Measurements from ENCODE around the gene MEIOB.

Gene MEIOB

DNA sequence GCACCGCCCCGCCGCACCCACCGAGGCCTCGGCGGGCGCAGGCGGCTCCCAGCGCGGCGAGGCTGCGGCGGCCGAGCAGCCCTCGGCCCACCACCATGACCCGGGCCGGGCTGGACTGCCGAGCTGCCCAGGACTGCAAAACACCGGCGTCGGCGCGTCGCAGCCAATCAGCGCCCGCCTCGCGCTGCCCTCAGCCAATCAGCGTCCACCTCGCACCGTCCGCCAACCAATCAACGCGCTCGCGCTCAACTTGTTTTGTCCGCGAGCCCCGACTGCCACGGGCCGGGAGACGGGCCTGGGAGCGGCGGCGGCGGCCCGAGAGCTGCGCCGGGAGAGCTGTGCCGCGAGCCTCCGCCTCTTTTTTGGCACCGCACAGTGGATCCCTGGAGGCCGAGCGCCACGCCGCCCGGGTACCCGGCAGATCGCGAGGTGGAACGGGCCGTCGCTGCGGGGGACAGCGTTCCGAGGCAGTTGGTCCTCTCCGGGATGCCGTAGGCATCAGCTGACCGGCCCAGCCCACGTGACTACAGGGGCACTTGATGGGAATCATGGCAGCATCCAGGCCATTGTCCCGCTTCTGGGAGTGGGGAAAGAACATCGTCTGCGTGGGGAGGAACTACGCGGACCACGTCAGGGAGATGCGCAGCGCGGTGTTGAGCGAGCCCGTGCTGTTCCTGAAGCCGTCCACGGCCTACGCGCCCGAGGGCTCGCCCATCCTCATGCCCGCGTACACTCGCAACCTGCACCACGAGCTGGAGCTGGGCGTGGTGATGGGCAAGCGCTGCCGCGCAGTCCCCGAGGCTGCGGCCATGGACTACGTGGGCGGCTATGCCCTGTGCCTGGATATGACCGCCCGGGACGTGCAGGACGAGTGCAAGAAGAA lies 45.0 kb downstream of the MEIOB start, which contains the start of the genes FAHD1 and HAGH:
Gene FAHD1 (plus strand): TSS at position 516 of the 883 bp plus-strand sequence. CDS start 33 bp downstream, at position 549.
Gene HAGH (minus strand): TSS at position 135 of the 883 bp plus-strand sequence. CDS start 38 bp downstream, at position 97.
- H3K9me3 ChIP-seq (ENCODE audit: control insufficient read depth, insufficient read depth, low read depth, low read length) = no peaks in the 10 kb centered on the region
- peak within 1 kb of the TSS; percentile 97 for H3K4me3 ChIP-seq (ENCODE audit: low read depth, low read length)
- H3K27ac ChIP-seq (ENCODE audit: extremely low read depth, low read depth, low read length) = peak within 1 kb of the TSS; percentile 78; the same call in 1 of the 2 replicates
- ChIA-PET CTCF (interaction anchor here (0.5 to 1.0 kb wide), 4 partner anchors 12 to 1618 kb away, joined by 3 to 7 read pairs (median 3); no protein-coding TSS in a partner anchor), POLR2A (interaction anchor here (0.8 to 1.9 kb wide), 8 partner anchors 13 to 328 kb away, joined by 3 to 12 read pairs (median 4); partner anchors contain the start of genes NUBP2, RPS2, SPSB3 and TBL3)
- no peaks in the 10 kb centered on the region for H3K4me1 ChIP-seq (ENCODE audit: control insufficient read depth, insufficient read depth, low read length)
- H3K36me3 ChIP-seq (ENCODE audit: control insufficient read depth in 2 of 2, insufficient read depth in 1 of 2, low read length in 2 of 2) = peaks cover 0 to 26% of the 10 kb centered on the region in 2 experiments; a peak in 2 of 3 replicates
- TF ChIP-seq ZBTB7A (tag by site-specific recombination; IDR thresholded peaks at IDR 0.05; ENCODE audit: low read depth) (0 out of 2 replicates have a peak, but pooled peaks have one; percentile 83), ZEB2 (tag by site-specific recombination; IDR thresholded peaks at IDR 0.05) (peak; percentile 100), KLF1 (tag by site-specific recombination; IDR thresholded peaks at IDR 0.05) (peak; percentile 82), ZBTB8A (tag by site-specific recombination; IDR thresholded peaks at IDR 0.05) (peak; percentile 82), ZNF302 (tag by site-specific recombination; IDR thresholded peaks at IDR 0.05; ENCODE audit: low read depth) (no peak), ZBTB20 (tag by site-specific recombination; IDR thresholded peaks at IDR 0.05) (peak; percentile 96), ZNF514 (tag by site-specific recombination; IDR thresholded peaks at IDR 0.05) (no peak), SCRT1 (tag by site-specific recombination; IDR thresholded peaks at IDR 0.05; ENCODE audit: borderline replicate concordance) (peak; percentile 54; the same call in 1 of the 2 replicates), ZNF768 (tag by site-specific recombination; IDR thresholded peaks at IDR 0.05) (no peak; the same call in 1 of the 2 replicates), ZNF76 (tag by site-specific recombination; IDR thresholded peaks at IDR 0.05; ENCODE audit: borderline replicate concordance, low read depth) (peak; percentile 88), ZNF660 (tag by site-specific recombination; IDR thresholded peaks at IDR 0.05) (peak; percentile 90), ZNF354C (tag by site-specific recombination; IDR thresholded peaks at IDR 0.05; ENCODE audit: borderline replicate concordance, low read depth) (0 out of 2 replicates have a peak, but pooled peaks have one; percentile 38), ZNF623 (tag by site-specific recombination; IDR thresholded peaks at IDR 0.05) (peak; percentile 39; the same call in 1 of the 2 replicates), ZNF416 (tag by site-specific recombination; IDR thresholded peaks at IDR 0.05) (no peak), ZSCAN30 (tag by site-specific recombination; IDR thresholded peaks at IDR 0.05) (peak; percentile 69), ZNF571 (tag by site-specific recombination; IDR thresholded peaks at IDR 0.05) (no peak), ZNF335 (tag by site-specific recombination; conservative IDR thresholded peaks at IDR 0.05) (peak; percentile 95), ZNF2 (tag by site-specific recombination; IDR thresholded peaks at IDR 0.05) (peak; percentile 97), OVOL3 (tag by site-specific recombination; IDR thresholded peaks at IDR 0.05) (peak; percentile 96), SP2 (tag by site-specific recombination; IDR thresholded peaks at IDR 0.05) (peak; percentile 87), ZNF610 (tag by site-specific recombination; IDR thresholded peaks at IDR 0.05; ENCODE audit: borderline replicate concordance) (peak; percentile 92), SP3 (tag by site-specific recombination; IDR thresholded peaks at IDR 0.05) (peak; percentile 79), RBAK (tag by site-specific recombination; IDR thresholded peaks at IDR 0.05) (no peak), ZNF184 (tag by site-specific recombination; IDR thresholded peaks at IDR 0.05) (no peak), HOXC10 (CRISPR knock-in tag; IDR thresholded peaks at IDR 0.05) (peak; percentile 50; the same call in 1 of the 2 replicates), ZNF366 (tag by site-specific recombination; conservative IDR thresholded peaks at IDR 0.05) (no peak)
- TF ChIP-seq, protein P1, sequence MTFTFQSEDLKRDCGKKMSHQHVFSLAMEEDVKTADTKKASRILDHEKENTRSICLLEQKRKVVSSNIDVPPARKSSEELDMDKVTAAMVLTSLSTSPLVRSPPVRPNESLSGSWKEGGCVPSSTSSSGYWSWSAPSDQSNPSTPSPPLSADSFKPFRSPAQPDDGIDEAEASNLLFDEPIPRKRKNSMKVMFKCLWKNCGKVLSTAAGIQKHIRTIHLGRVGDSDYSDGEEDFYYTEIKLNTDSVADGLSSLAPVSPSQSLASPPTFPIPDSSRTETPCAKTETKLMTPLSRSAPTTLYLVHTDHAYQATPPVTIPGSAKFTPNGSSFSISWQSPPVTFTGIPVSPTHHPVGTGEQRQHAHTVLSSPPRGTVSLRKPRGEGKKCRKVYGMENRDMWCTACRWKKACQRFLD (tag by site-specific recombination; IDR thresholded peaks at IDR 0.05) = peak; percentile 98
- TF ChIP-seq, protein P2, sequence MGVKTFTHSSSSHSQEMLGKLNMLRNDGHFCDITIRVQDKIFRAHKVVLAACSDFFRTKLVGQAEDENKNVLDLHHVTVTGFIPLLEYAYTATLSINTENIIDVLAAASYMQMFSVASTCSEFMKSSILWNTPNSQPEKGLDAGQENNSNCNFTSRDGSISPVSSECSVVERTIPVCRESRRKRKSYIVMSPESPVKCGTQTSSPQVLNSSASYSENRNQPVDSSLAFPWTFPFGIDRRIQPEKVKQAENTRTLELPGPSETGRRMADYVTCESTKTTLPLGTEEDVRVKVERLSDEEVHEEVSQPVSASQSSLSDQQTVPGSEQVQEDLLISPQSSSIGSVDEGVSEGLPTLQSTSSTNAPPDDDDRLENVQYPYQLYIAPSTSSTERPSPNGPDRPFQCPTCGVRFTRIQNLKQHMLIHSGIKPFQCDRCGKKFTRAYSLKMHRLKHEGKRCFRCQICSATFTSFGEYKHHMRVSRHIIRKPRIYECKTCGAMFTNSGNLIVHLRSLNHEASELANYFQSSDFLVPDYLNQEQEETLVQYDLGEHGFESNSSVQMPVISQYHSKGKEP (tag by site-specific recombination; IDR thresholded peaks at IDR 0.05) = peak; percentile 48; the same call in 1 of the 2 replicates
- TF ChIP-seq, protein P3, sequence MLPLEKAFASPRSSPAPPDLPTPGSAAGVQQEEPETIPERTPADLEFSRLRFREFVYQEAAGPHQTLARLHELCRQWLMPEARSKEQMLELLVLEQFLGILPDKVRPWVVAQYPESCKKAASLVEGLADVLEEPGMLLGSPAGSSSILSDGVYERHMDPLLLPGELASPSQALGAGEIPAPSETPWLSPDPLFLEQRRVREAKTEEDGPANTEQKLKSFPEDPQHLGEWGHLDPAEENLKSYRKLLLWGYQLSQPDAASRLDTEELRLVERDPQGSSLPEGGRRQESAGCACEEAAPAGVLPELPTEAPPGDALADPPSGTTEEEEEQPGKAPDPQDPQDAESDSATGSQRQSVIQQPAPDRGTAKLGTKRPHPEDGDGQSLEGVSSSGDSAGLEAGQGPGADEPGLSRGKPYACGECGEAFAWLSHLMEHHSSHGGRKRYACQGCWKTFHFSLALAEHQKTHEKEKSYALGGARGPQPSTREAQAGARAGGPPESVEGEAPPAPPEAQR (tag by site-specific recombination; IDR thresholded peaks at IDR 0.05) = peak; percentile 91
- TF ChIP-seq, protein P4, sequence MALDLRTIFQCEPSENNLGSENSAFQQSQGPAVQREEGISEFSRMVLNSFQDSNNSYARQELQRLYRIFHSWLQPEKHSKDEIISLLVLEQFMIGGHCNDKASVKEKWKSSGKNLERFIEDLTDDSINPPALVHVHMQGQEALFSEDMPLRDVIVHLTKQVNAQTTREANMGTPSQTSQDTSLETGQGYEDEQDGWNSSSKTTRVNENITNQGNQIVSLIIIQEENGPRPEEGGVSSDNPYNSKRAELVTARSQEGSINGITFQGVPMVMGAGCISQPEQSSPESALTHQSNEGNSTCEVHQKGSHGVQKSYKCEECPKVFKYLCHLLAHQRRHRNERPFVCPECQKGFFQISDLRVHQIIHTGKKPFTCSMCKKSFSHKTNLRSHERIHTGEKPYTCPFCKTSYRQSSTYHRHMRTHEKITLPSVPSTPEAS (tag by site-specific recombination; IDR thresholded peaks at IDR 0.05) = peak; percentile 83
